Coronary artery (tissue), 2 donors: ENCODE results near the gene ALX4.
A peak's percentile ranks its signal among the peaks of the same experiment; 100 is the strongest.

Source experiments
- DNase-seq: peaks from one replicate; pipeline ENCODE4 v3.0.0-alpha.2; 2017; ENCODE audit warnings: low spot score
- H3K27ac ChIP-seq, 2 donors: fragments of 200-600 bp; sonication (generic); one replicate each; pipeline ENCODE4 v1.5.1; 2016 to 2019
- H3K4me3 ChIP-seq: fragments of 200-600 bp; sonication (generic); 2 replicates; pipeline ENCODE4 v1.5.1; 2016; ENCODE audit warnings: mild to moderate bottlenecking, moderate library complexity
- TF ChIP-seq, protein P1 (sequence below): fragments of 200-600 bp; sonication (generic); IDR thresholded peaks from one replicate; pipeline ENCODE4 v1.5.1; 2019; ENCODE audit warnings: antibody characterized with exemption

ALX4 gene

DNA sequence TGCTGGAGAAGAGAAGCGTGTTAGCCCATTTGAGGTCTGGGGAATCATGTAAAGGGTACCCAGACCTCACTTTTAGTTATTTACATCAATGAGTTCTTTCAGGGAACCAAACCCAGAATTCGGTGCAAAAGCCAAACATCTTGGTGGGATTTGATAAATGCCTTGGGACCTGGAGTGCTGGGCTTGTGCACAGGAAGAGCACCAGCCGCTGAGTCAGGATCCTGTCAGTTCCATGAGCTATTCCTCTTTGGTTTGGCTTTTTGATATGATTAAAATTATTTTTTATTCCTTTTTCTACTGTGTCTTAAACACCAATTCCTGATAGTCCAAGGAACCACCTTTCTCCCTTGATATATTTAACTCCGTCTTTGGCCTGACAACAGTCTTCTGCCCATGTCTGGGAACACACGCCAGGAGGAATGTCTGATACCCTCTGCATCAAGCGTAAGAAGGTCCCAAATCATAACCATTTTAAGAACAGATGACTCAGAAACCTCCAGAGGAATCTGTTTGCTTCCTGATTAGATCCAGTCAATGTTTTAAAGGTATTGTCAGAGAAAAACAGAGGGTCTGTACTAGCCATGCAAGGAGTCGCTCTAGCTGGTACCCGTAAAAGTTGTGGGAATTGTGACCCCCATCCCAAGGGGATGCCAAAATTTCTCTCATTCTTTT, 65.2 kb downstream of the ALX4 start:
- H3K27ac ChIP-seq: peak overlapping the region in 1 of 2 donors; percentile 15
- TF ChIP-seq, protein P1, sequence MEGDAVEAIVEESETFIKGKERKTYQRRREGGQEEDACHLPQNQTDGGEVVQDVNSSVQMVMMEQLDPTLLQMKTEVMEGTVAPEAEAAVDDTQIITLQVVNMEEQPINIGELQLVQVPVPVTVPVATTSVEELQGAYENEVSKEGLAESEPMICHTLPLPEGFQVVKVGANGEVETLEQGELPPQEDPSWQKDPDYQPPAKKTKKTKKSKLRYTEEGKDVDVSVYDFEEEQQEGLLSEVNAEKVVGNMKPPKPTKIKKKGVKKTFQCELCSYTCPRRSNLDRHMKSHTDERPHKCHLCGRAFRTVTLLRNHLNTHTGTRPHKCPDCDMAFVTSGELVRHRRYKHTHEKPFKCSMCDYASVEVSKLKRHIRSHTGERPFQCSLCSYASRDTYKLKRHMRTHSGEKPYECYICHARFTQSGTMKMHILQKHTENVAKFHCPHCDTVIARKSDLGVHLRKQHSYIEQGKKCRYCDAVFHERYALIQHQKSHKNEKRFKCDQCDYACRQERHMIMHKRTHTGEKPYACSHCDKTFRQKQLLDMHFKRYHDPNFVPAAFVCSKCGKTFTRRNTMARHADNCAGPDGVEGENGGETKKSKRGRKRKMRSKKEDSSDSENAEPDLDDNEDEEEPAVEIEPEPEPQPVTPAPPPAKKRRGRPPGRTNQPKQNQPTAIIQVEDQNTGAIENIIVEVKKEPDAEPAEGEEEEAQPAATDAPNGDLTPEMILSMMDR: no peak

DNA sequence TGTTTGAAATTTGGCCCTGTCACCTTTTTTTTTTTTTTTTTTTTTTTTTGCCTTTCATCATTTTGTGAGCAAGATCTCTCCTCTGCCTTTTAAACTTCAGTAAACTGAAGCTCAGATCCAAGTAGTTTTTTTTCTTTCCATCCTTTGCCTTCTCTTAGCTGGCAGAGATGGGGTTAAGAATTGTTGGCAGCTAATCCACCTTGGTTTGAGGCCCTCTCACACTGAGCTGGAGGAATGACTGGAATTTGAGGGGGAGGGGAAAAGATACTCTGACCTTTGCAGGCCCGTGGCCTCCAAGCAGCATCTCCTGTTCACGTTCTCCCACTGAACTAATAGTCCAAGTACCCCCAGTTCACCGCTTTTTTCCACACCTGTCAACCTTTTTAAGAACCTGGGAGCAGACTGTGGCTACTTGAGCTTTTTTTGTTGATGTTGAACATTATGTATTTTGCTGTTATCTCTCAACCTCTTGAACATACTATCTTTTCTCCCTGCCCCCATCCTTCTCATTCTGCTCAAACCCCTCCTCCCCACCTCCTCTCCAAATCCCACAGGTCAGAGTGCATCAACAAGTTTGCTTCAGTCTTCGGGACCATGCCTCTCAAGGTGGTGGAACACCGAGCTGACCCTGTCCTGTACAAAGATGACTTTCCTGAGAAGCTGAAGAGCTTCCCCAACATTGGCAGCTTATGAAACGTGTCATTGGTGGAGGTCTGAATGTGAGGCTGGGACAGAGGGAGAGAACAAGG, 66.2 kb downstream of the ALX4 start:
- Histone ChIP-seq H3K4me3 (no peak overlapping the region), H3K27ac (no peak overlapping the region)
- TF ChIP-seq, protein P1: no peak
- DNase-seq: no peak

More for the DNA sequence above, 65.2 kb downstream of the ALX4 start:
- no peak overlapping the region for H3K4me3 ChIP-seq
- DNase-seq: no peak

DNA sequence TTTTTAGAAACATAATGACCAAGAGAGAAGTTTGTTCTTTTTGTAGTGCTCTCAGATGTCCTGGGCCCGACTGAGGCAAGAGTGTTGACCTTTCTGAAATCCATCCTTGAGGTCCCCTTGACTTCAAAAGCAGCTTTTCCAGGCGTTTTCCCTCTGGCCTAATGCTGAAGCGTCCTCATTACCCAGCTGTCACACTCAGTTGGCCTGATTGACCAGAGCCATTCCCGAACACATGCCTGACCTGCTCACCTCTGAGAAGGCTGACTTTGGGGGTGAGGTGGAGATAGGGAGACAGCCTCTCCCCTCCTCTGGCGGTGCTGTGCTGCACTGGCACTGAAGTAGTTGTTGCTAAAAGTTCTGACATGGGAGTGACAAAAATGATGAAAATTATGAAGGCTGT, 66.9 kb downstream of the ALX4 start:
- no peak for DNase-seq
- TF ChIP-seq, protein P1: no peak
- H3K4me3 ChIP-seq: no peak overlapping the region
- H3K27ac ChIP-seq: no peak overlapping the region

DNA sequence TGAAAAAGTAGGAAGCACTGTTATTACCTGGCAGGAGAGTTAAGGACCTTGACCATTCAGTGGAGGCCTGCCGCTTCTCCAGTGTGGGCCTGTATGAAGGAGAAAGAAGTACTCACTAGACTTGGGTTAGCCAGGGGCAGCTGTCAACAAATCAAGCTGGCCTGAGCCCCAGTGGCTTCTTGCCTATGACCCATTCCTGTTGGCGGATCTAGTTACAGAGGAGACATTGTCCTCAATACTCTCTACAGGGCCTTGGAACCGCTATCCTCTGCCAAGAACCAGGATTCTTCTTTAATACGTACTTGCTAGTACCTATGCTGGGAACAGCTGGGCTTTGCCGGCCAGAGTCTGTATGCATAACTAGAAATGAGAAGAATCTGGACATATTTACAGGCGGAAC, 68.1 kb downstream of the ALX4 start:
- H3K27ac ChIP-seq: no peak overlapping the region
- TF ChIP-seq, protein P1: no peak
- no peak overlapping the region for H3K4me3 ChIP-seq
- no peak for DNase-seq

DNA sequence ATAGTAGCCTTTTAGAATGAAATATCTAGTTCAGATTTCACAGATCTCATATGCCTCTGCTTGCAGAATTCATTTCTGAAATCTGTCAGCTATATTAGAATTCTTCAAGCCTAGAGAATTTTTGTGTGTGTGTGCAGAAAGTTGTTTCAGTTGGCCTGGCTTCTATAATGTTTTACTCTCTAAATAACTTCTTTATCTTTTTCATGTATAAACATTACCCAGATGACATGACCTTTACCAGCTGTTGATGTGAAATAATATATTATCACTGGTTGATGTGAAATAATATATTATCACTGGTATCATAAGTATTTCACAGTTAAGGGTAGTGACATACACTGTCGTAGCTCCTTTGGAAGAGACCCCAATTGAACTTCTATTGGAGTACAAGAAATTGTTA, 72.8 kb downstream of the ALX4 start:
- TF ChIP-seq, protein P1: no peak
- Histone ChIP-seq H3K4me3 (no peak overlapping the region), H3K27ac (no peak overlapping the region)
- no peak for DNase-seq

DNA sequence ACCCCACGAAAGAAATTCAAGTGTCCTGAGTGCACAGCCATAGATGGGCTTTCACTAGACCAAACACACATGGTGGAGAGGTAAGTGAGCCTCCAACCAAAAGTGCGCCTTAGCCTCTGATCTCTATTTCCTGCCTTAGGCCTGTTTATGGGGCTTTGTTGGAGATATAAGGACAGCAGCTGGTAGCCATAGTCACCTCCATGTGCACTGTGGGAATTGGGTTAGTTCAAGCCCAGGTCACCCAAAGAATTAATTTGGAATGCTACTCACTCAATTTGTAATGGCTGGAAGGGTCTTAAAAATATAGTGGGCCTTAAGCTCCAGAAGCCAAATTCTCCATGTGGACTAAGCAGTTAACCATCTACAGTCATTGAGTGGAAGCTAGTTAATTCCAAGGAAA, 73.6 kb downstream of the ALX4 start:
- Histone ChIP-seq H3K4me3 (no peak overlapping the region), H3K27ac (no peak overlapping the region)
- no peak for DNase-seq
- TF ChIP-seq, protein P1: no peak

DNA sequence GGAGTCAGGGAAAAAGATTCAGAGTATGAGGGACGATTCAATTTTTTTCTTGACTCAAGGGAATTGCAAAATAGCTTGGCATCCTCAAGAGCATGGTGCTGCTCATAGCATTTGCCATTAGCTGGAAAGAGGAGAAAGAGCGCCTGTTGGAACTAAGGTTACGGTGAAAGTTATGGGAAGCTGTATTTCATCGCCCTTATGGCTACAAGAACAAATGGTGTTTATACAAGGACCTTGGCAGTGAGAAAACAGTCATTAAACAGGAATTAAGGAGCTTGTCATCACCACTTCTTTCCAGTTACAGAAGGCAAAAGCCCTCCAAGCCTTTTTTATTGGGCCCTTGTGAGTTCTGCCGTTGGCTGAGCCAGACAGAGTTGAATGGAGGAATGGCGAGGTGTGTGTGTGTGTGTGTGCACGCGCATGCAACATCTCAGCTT, 74.2 kb downstream of the ALX4 start:
- Histone ChIP-seq H3K4me3 (no peak overlapping the region), H3K27ac (no peak overlapping the region)
- DNase-seq: no peak
- TF ChIP-seq, protein P1: no peak
